Inferior parietal cortex (tissue), 1 donor: Measurements from ENCODE around the gene CKS2.
A peak's percentile ranks its signal among the peaks of the same experiment; 100 is the strongest.
"Not testable (repeated sequence)": the region's sequence is repeated elsewhere in the genome, so short reads cannot be mapped to it uniquely, and the experiment has no call there.

Experiments used
- DNase-seq: peaks from one replicate; pipeline ENCODE4 v3.0.0-alpha.2; 2016; ENCODE audit errors: extremely low spot score

CKS2 gene

GRCh38 chr9:89310475-89311345, at the start of gene CKS2:
TSS of gene CKS2 (plus strand) at chr9:89311195. CDS start at chr9:89311293, 98 bp downstream.
- DNase-seq: peak; percentile 100

DNA sequence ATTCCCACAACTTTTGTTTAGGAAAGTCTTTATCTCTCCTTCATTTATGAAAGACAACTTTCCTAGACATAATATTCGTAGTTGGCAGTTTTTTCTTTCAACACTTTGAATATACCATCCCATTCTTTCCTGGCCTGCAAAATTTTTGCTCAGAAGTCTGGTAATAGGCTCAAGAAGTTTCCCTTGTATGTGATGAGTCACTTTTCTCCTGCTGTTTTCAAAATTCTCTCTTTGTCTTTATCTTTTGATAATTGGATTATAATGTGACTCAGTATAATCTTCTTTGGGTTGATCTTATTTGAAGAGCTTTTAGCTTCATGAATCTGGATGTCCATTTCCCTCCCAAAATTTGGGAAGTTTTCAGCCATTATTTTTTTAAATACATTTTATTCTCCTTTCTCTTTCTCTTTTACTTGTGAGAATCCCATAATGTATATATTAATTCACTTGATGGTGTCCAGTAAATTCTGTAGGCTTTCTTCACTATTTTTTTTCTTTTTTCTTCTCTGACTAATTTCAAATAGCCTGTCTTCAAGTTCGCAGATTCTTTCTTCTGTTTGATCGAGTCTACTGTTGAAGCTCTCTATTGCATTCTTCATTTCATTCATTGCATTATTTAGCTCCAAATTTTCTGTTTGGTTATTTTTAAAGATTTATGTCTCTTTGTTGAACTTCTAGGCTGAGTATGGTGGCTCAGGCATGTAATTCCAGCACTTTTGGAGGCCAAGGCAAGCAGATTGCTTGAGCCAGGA, 37.3 kb upstream of the CKS2 start:
- DNase-seq: no peak

DNA sequence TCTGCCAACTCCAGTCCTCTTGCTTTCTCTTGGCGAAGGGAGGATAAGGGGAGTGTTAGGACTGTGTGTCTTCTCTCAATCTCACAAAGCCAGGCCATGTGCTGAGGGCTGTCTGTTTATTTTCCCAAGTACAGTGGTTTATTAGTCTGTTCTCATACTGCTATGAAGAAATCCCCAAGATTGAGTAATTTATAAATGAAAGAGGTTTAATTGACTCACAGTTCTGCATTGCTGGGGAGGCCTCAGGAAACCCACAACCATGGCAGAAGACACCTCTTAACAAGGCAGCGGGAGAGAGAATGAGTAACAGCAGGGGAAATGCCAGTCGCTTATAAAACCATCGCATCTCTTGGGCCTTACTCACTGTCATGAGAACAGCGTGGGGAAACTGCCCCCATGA, 36.2 kb upstream of the CKS2 start:
- DNase-seq: no peak

DNA sequence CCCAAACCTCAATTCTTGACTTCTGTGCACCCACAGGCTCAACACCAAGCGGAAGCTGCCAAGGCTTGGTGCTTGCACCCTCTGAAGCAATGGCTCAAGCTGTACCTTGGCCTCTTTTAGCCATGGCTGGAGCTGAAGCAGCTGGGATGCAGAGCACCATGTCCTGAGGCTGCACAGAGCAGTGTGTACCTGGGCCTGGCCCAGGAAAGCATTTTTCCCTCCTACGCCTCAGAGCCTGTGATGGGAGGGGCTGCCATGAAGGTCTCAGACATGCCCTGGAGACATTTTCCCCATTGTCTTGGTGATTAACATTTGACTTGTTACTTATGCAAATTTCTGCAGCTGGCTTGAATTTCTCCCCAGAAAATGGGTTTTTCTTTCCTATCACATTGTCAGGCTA, 35.0 kb upstream of the CKS2 start:
- not testable (repeated sequence) for DNase-seq

DNA sequence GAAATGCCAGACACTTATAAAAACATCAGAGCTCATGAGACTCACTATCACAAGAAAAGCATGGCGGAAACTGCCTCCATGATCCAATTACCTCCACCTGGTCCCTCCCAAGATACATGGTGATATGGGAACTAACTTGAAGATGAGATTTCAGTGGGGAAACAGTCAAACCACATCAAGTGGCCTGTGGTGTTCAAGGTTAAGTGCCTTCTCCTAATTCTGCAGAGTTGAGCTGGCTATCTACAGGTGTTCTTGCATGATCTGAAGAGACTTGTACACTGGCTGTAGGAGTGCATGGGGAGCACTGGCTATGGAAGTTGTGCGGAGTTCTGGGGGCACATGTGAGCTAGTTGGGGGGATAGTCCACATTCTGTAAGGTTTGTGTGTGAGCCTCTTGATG, 34.0 kb upstream of the CKS2 start:
- DNase-seq: no peak

GRCh38 chr9:89277454-89277853, 33.5 kb upstream of the CKS2 start:
- DNase-seq: no peak

DNA sequence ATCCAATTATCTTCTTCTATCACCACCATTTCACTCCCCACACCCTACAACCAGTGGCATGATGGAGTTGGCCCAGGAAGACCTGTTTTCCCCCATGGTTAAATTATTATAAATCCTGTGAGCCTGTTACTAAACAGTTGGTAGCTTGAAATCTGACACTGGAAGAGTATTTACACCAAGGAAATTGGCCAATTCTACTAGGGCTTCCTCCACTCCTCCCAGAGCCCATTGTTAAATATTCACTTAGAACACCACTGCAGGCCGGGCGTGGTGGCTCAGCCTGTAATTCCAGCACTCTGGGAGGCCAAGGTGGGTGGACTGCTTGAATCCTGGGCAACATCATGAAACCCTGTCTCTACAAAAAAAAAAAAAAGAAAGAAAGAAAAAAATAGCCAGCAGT, 32.4 kb upstream of the CKS2 start:
- DNase-seq: no peak

GRCh38 chr9:89278997-89279739, 31.8 kb upstream of the CKS2 start:
- DNase-seq: peak; percentile 81

GRCh38 chr9:89281106-89281505, 29.9 kb upstream of the CKS2 start:
- no peak for DNase-seq

DNA sequence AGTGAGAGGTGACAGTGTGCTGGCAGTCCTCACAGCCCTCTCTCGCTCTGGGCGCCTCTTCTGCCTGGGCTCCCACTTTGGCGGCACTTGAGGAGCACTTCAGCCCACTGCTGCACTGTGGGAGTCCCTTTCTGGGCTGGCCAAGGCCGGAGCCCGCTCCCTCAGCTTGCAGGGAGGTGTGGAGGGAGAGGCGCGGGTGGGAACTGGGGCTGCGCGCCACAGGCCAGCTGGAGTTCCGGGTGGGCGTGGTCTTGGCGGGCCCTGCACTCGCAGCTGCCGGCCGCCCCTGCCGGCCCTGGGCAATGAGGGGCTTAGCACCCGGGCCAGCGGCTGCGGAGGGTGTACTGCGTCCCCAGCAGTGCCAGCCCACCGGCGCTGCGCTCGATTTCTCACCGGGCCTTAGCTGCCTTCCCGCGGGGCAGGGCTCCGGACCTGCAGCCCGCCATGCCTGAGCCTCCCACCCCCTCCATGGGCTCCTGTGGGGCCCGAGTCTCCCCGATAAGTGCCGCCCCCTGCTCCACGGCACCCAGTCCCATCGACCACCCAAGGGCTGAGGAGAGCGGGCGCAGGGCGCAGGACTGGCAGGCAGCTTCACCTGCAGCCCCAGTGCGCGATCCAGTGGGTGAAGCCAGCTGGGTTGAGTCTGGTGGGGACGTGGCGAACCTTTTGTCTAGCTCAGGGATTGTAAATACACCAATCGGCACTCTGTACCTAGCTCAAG, 28.6 kb upstream of the CKS2 start:
- DNase-seq: not testable (repeated sequence)

DNA sequence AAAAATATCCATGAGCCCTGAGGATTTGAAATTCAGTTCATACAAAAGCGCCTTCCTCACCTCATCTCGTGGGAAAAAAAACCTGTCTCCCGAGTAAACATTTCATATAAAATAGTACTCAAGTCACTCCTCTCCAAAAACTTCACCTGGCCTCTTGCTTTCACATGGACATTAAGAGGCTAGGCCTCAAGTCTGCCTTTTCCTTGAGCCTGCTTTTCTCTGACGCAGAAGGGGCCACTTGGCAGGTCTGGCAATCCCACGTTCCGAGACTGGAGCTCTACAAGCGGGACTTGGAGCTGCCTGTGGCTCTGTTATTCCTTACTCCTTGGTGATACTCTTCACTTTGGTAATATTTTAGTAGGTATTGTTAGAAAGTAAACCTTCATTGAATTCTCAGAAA, 26.9 kb upstream of the CKS2 start:
- DNase-seq: no peak

- DNase-seq: no peak
Observed at GRCh38 chr9:89291741-89292140, 19.3 kb upstream of the CKS2 start.

DNA sequence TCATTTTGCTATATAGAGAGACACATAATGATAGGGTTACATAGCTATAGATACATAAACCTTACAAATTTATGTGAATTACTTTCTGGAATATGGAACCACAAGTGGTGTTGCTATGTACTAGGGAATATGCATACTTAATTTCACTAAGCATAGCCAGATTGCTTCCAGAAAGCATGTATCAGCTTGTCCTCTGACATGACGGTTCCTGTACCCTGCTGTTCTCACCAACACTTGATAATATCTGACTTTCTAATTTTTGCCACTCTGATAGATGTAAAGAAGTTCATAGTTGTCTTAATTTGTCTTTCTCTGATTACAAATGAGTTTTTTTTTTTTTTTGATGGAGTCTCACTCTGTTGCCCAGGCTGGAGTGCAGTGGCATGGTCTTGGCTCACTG, 18.0 kb upstream of the CKS2 start:
- no peak for DNase-seq

- no peak for DNase-seq
Observed at GRCh38 chr9:89295400-89295799, 15.6 kb upstream of the CKS2 start.

- not testable (repeated sequence) for DNase-seq
Observed at GRCh38 chr9:89301996-89302395, 9.0 kb upstream of the CKS2 start.

GRCh38 chr9:89304020-89304833, 6.8 kb upstream of the CKS2 start:
- no peak for DNase-seq

GRCh38 chr9:89304834-89305188, 6.2 kb upstream of the CKS2 start:
- DNase-seq: no peak

- no peak for DNase-seq
Observed at GRCh38 chr9:89305868-89306267, 5.1 kb upstream of the CKS2 start.

DNA sequence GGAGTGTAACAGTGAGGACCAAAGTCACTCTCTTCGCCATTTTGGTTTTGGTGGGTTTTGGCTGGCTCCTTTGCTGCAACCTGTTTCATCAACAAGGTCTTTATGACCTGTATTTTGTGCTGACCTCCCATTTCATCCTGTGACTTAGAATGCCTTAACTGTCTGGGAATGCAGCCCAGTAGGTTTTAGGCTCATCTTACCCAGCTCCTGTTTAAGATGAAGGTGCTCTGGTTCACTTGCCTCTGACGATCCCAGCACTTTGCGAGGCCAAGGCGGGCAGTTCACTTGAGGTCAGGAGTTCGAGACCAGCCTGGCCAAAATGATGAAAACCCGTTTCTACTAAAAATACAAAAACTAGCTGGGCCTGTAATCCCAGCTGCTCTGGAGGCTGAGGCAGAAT, 1.8 kb upstream of the CKS2 start:
- DNase-seq: no peak

- DNase-seq: no peak
Observed at GRCh38 chr9:89309608-89310474, 1.2 kb upstream of the CKS2 start.
